GM10266 (cell line): ENCODE data around the gene CACNA2D3.

Experiments used
- DNase-seq: peaks from one replicate; pipeline ENCODE4 v3.0.0; 2012; ENCODE audit errors: extremely low spot score
- TF ChIP-seq, protein P1 (sequence below): IDR thresholded peaks from 2 replicates; pipeline ENCODE4 v1.5.1; 2012; ENCODE audit warnings: mild to moderate bottlenecking, low read depth; ENCODE audit not compliant: control insufficient read depth, insufficient read depth; ENCODE audit errors: missing control alignments

CACNA2D3 gene

DNA sequence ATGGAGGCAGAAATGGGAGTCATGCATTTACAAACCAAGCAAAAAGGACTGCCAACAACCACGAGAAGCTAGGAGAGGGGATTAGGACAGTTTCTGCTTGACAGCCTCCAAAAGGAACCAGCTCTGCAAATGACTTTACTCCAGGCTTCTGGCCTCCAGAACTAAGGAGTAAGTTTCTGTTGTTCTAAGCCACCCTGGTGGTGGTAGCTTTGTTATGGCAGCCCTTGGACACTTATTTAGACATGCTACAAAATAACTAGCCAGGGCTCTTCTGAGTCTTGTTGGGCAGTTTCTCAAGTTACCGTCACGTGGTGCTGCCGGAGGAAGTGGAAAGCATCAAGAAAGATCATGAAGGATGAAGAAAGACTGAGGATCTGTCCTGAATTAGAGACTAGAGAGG, 419.0 kb downstream of the CACNA2D3 start:
- TF ChIP-seq, protein P1, sequence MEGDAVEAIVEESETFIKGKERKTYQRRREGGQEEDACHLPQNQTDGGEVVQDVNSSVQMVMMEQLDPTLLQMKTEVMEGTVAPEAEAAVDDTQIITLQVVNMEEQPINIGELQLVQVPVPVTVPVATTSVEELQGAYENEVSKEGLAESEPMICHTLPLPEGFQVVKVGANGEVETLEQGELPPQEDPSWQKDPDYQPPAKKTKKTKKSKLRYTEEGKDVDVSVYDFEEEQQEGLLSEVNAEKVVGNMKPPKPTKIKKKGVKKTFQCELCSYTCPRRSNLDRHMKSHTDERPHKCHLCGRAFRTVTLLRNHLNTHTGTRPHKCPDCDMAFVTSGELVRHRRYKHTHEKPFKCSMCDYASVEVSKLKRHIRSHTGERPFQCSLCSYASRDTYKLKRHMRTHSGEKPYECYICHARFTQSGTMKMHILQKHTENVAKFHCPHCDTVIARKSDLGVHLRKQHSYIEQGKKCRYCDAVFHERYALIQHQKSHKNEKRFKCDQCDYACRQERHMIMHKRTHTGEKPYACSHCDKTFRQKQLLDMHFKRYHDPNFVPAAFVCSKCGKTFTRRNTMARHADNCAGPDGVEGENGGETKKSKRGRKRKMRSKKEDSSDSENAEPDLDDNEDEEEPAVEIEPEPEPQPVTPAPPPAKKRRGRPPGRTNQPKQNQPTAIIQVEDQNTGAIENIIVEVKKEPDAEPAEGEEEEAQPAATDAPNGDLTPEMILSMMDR = no peak
- no peak for DNase-seq

DNA sequence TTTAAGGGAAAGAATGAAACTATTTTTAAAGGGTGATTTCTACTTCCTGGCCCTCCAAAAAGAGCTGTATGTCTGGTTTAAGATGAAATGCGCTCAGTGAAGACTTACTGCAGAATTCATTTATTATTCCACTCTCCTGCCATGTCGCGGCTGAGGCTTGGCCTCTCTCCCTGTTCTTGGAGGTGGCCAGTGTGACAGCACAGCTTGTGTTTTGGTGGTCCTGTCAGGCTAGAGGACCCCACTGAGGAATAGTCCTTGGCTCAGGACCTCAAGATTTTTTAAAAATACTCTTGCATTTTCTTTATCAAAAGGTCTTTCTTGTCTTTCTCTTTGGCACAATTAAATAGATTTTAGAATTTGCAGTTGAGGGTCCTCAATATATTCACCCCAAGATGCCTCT, 421.1 kb downstream of the CACNA2D3 start:
- no peak for DNase-seq
- TF ChIP-seq, protein P1 = no peak

DNA sequence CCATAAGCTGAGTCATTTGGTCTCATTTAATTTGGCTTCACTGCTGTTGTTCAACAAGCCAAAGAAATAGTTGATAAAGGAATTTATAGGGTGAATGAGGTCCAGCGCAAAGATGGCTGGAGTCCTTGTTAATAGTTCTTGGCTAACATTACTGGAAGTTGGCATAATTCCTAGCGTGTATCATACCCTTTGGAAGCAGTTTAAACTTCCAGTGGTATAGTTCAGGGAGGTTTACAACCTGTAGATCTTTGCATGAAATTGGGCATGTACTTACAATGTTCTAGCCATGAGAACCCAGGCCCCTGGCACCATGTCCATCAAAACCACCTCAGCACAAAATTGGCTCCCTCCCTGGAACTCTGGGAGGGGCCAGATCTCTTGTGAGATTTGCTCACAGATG, 424.7 kb downstream of the CACNA2D3 start:
- no peak for DNase-seq
- TF ChIP-seq, protein P1 = no peak

DNA sequence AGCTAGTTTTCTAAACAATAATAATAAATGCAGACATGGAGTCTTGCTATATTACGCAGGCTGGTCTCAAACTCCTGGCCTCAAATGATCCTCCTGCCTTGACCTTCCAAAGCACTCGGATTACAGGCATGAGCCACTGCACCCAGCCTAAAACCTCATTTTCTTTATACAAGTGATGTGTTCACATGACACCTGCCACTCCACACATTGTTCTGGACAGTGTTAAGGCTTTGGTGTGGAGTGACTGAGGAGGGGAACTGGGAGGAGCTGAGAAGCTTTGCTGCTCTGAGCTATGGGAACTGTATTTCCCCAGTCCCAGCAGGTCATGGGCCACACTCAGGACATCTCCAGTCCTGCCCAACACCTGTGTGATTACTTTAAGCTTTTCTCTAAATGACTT, 425.5 kb downstream of the CACNA2D3 start:
- TF ChIP-seq, protein P1 = no peak

DNA sequence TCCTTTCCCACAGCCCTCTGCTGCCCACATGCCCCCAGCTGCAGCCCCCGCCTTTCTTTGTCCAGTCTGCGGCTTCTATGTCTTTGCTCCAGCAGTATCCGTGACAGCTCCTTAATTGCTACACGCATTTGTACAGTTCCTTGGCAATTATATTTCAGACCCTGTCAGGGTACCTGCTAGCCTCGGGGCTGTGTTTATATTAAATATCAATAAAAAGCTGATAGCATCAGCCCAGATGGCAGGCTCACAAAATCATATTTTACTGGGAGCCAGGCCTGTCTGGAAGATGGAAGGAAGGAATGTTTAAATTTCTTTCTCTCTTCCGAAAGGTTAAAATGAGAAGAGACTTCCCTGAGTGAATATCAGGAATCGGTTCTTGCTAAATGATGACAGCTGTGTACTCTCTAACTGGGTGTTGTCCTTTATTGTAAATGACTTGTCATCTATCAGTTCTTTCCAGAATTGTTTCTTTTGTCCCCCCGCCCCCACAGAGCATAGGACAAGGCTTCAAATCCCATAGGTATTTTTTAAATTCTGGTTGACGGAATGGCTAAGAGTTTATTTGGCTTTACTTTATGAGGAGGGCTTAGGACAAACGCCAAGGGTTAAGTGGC, 427.4 kb downstream of the CACNA2D3 start:
- no peak for DNase-seq
- TF ChIP-seq, protein P1 = no peak

More for the DNA sequence above, 425.5 kb downstream of the CACNA2D3 start:
- DNase-seq = no peak

DNA sequence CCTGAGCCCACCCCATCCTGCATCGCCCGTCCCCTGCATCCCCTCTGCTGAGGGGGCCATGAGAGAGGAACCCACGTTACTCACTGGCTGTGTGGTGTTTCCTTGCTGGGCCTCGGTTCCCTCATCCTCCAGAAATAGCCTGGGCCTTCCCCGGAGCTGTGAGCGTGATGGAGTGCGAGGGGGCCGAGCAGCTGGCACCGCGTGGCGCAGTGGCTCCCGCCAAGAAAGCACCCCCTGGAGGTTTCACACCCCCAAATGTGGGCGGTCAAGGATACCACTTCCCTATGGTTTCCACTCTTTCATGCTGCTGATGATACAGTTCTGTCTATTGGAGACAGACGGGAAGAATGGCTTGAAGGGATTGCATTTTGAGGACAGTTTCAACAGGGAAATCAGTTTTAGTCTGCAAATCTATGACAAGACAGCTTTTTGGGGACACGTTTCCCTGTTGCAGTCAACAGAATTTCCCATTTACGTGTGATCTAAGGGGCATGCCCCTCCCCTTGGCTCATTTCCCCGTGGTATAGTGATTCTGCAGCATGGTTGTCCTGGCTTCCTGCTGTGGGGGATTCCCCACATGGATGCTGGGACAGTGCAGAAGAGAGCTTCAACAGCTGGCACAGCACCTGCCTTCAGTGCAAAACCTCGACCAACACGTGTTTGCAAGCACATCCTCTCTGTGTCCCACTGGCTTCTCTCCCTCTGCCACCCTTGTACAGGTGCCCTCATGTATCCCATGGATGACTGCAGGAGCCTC, 428.0 kb downstream of the CACNA2D3 start:
- no peak for DNase-seq
- TF ChIP-seq, protein P1 = no peak

DNA sequence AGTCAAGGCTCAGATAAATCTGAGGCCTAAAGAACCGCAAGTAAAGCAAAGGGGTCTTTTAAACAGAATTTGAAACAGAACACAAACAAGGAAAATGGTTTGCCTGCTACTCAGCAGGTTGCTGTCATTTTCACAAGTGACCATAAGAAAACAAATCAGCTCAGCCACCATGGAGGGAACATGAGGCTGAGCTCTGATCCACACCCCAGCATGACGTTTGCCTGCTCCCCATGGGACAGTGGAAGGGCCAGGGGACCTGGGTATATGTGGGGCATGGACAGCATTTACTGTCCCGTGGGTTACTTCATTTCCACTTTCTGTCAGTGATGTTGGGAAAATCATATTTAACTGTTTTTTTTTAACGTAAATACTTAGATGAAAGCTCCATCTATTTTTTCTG, 434.3 kb downstream of the CACNA2D3 start:
- TF ChIP-seq, protein P1 = no peak

More for the DNA sequence above, 434.3 kb downstream of the CACNA2D3 start:
- no peak for DNase-seq
